Left lung (tissue), 10 donors: ENCODE results near the gene TSPOAP1. TPM values are rescaled to one million over a fixed set of nuclear protein-coding genes. Genes with fewer than 3 reads are reported as not detected.

ENCODE experiments used
- ATAC-seq: fragments of 200-7000 bp; cut with Tn5 transposase; one replicate; pipeline ENCODE4 v1.9.1; 2020; ENCODE audit warnings: moderate library complexity
- DNase-seq, 4 donors: peaks; one replicate each; pipeline ENCODE4 v3.0.0-alpha.2; 2013 to 2020
- H3K27ac ChIP-seq, 2 donors: fragments of 200-600 bp; sonication (generic) in 1 of 2; one replicate each; pipeline versions ENCODE4 v1.5.0 to v1.8.0; 2020 to 2021
- H3K27me3 ChIP-seq, 2 donors: fragments of 200-600 bp; sonication (generic) in 1 of 2; one replicate each; pipeline versions ENCODE4 v1.5.0 to v1.8.0; 2020 to 2021
- H3K36me3 ChIP-seq, 2 donors: fragments of 200-600 bp; sonication (generic) in 1 of 2; one replicate each; pipeline versions ENCODE4 v1.5.0 to v1.8.0; 2020 to 2021
- H3K4me1 ChIP-seq, 2 donors: fragments of 200-600 bp; one replicate each; pipeline ENCODE4 v1.8.0; 2021
- H3K4me3 ChIP-seq, 2 donors: fragments of 200-600 bp; sonication (generic) in 1 of 2; one replicate each; pipeline versions ENCODE4 v1.5.0 to v1.8.0; 2020 to 2021; ENCODE audit warnings: mild to moderate bottlenecking in 1 of 2
- H3K9me3 ChIP-seq, 2 donors: fragments of 200-600 bp; sonication (generic) in 1 of 2; one replicate each; pipeline versions ENCODE4 v1.5.0 to v1.8.0; 2020 to 2021
- intact Hi-C, 2 donors: fragments of 100-400 bp; cut with DNase I; formaldehyde crosslinking; loops; one replicate each; pipeline versions ENCODE4 v1.11.2 to v1.14.2; 2022
- polyA plus RNA-seq, 6 donors: library from polyadenylated mRNA; unstranded; fragments of 120-200 nt; gene quantifications; one replicate each; pipeline ENCODE4 v1.2.1, GENCODE V29; 2013; ENCODE audit not compliant: insufficient read length in 6 of 6
- total RNA-seq, 2 donors: library from RNA; stranded (reverse); fragmentation: NEBNext Ultra II Directional; extraction: Animal tissue kit (Norgen Biotek cat#: 25700); gene quantifications; one replicate each; pipeline ENCODE4 v1.2.1, GENCODE V29; 2021
- TF ChIP-seq, protein P1 (sequence below), 2 donors: fragments of 200-600 bp; sonication (generic) in 1 of 2; IDR thresholded peaks; one replicate each; pipeline versions ENCODE4 v1.5.0 to v1.8.0; 2021; ENCODE audit warnings: antibody characterized with exemption in 2 of 2
- donor health status: DM: no; HTN: yes; CAD: no.
- donor health status: DM: no; HTN: no; CAD: no.

TSPOAP1 gene
- total and polyA plus RNA-seq, 8 donors: 7.9 to 65.0 (median 52.7) TPM

- no peak for ATAC-seq
- Histone ChIP-seq H3K27ac (no peak overlapping the region), H3K4me3 (no peak overlapping the region), H3K36me3 (no peaks in the 10 kb centered on the region), H3K27me3 (no peaks in the 10 kb centered on the region), H3K4me1 (peaks cover 0 to 10% of the 10 kb centered on the region in 2 donors), H3K9me3 (no peaks in the 10 kb centered on the region)
- intact Hi-C loops: no loop called here
- TF ChIP-seq, protein P1, sequence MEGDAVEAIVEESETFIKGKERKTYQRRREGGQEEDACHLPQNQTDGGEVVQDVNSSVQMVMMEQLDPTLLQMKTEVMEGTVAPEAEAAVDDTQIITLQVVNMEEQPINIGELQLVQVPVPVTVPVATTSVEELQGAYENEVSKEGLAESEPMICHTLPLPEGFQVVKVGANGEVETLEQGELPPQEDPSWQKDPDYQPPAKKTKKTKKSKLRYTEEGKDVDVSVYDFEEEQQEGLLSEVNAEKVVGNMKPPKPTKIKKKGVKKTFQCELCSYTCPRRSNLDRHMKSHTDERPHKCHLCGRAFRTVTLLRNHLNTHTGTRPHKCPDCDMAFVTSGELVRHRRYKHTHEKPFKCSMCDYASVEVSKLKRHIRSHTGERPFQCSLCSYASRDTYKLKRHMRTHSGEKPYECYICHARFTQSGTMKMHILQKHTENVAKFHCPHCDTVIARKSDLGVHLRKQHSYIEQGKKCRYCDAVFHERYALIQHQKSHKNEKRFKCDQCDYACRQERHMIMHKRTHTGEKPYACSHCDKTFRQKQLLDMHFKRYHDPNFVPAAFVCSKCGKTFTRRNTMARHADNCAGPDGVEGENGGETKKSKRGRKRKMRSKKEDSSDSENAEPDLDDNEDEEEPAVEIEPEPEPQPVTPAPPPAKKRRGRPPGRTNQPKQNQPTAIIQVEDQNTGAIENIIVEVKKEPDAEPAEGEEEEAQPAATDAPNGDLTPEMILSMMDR (IDR thresholded peaks at IDR 0.05): no peak
- DNase-seq: no peak
These were observed 28.3 kb downstream of the TSPOAP1 start for GRCh38 chr17:58300336-58300735.

DNA sequence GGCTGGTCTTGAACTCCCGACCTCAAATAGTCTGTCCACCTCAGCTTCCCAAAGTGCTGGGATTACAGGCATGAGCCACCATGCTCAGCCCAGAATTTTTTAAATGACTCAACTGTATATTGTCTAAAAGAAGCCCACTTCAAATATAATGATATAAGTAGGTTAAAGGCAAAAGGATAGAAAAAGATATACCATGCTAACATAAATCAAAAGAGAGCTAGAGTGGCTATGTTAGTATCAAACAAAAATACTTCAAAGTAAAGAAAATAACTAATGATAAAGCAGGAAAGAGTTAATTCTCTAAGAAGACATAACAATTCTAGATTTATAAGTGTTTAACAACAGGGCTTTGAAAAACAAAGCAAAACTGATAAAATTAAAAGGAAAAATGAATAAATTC is 34.6 kb downstream of the TSPOAP1 start:
- intact Hi-C loops: no loop called here
- TF ChIP-seq, protein P1 (IDR thresholded peaks at IDR 0.05): no peak

DNA sequence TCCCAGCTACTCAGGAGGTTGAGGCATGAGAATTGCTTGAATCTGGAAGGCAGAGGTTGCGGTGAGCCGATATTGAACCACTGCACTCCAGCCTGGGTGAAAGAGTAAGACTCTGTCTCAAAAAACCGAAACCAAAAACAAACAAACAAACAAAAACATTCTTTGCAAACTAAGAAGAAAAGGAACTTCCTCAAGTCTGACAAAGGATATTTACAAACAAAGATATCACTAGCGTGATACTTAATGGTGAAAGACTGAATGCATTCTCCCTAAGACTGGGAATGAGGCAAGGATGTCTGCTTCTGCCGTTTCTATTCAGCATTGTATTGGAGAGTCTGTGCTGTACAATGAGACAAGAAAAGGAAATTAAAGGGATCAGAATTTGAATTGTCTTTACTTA is 37.3 kb downstream of the TSPOAP1 start:
- no peak overlapping the region for H3K4me3 ChIP-seq
- no peak overlapping the region for H3K27ac ChIP-seq
- peaks cover 10 to 50% of the 10 kb centered on the region in 2 donors for H3K27me3 ChIP-seq
- TF ChIP-seq, protein P1 (IDR thresholded peaks at IDR 0.05): no peak
- intact Hi-C loops: no loop called here
- no peaks in the 10 kb centered on the region for H3K36me3 ChIP-seq
- DNase-seq (no peak), ATAC-seq (no peak)
- H3K4me1 ChIP-seq: peaks cover 0 to 10% of the 10 kb centered on the region in 2 donors
- no peaks in the 10 kb centered on the region for H3K9me3 ChIP-seq

More for the DNA sequence above, 34.6 kb downstream of the TSPOAP1 start:
- ATAC-seq: no peak
- H3K9me3 ChIP-seq: no peaks in the 10 kb centered on the region
- DNase-seq: no peak
- no peak overlapping the region for H3K27ac ChIP-seq
- H3K4me3 ChIP-seq: no peak overlapping the region
- peaks cover 5 to 22% of the 10 kb centered on the region in 2 donors for H3K27me3 ChIP-seq
- no peaks in the 10 kb centered on the region for H3K36me3 ChIP-seq
- peaks cover 0 to 10% of the 10 kb centered on the region in 2 donors for H3K4me1 ChIP-seq

DNA sequence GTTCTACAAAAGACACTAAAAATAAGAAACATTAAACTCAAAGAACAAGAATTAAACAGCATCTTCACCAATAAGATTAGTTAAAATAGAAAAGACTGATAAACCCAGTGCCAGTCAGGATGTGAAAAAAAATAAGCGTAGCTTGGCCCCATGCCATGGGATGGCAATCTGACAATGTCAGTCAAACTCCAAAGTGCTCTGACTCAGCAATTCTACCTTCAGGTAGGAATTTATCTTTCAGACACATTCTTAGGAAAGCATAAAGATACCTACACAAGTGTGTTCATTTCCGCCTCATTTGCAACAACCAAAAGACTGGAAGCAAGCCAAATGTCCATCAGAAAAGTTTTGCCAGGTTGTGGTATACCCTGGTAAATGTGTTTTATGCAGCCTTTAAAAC is 38.7 kb downstream of the TSPOAP1 start:
- no peaks in the 10 kb centered on the region for H3K36me3 ChIP-seq
- no peak overlapping the region for H3K4me3 ChIP-seq
- peaks cover 10 to 60% of the 10 kb centered on the region in 2 donors for H3K27me3 ChIP-seq
- H3K27ac ChIP-seq: no peak overlapping the region
- H3K4me1 ChIP-seq: peaks cover 0 to 20% of the 10 kb centered on the region in 2 donors
- ATAC-seq: no peak
- no peak for DNase-seq
- intact Hi-C loops: no loop called here
- TF ChIP-seq, protein P1 (IDR thresholded peaks at IDR 0.05): no peak
- H3K9me3 ChIP-seq: no peaks in the 10 kb centered on the region

DNA sequence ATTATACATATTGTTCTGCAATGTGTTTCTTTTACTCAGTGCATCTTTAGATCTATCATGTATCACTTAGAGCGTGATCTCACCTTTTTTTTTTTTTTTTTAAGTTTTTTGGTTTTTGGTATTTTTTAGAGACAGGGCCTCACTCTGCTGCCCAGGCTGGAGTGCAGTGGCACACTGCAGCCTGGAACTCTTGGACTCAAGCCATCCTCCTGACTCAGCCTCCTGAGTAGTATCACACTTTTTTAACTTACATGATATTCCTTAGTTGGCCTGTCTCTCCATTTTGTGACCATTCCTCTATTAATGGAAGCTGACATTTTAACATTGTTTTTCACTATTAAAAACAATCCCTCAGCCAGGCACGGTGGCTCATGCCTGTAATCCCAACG is 43.2 kb downstream of the TSPOAP1 start:
- Histone ChIP-seq H3K4me3 (no peak overlapping the region), H3K9me3 (no peaks in the 10 kb centered on the region), H3K4me1 (peaks cover 0 to 34% of the 10 kb centered on the region in 2 donors), H3K27me3 (peaks cover 10 to 68% of the 10 kb centered on the region in 2 donors), H3K27ac (no peak overlapping the region), H3K36me3 (no peaks in the 10 kb centered on the region)
- intact Hi-C loops: no loop called here
- ATAC-seq: no peak
- TF ChIP-seq, protein P1 (IDR thresholded peaks at IDR 0.05): no peak
- DNase-seq: no peak
